K562 (cell line): ENCODE results near the gene TUFM. TPM values are rescaled to one million over a fixed set of nuclear protein-coding genes. Genes with fewer than 3 reads are reported as not detected.
A peak's percentile ranks its signal among the peaks of the same experiment; 100 is the strongest.

Experiments used
- BCOR ChIP-seq: fragments of 450-650 bp; IDR thresholded peaks from 2 replicates; pipeline ENCODE4 v1.6.1; 2016
- COPS2 ChIP-seq: fragments of 450-650 bp; conservative IDR thresholded peaks from 2 replicates; pipeline ENCODE4 v1.6.1; 2016; ENCODE audit warnings: mild to moderate bottlenecking, moderate library complexity
- CREM ChIP-seq: IDR thresholded peaks from 2 replicates; pipeline ENCODE4 v1.6.1; 2014; ENCODE audit warnings: antibody characterized with exemption, low read depth
- CXXC5 ChIP-seq: fragments of 250-450 bp; sonication (Bioruptor Pico); IDR thresholded peaks from 2 replicates; pipeline ENCODE4 v1.8.0; 2022; ENCODE audit warnings: inconsistent platforms, mild to moderate bottlenecking, moderate library complexity
- E2F5 ChIP-seq: sonication (generic); formaldehyde crosslinking; IDR thresholded peaks from 2 replicates; pipeline ENCODE4 v1.8.0; 2022; ENCODE audit warnings: mild to moderate bottlenecking, missing genetic modification reagents
- HMGXB4 ChIP-seq: sonication (generic); formaldehyde crosslinking; IDR thresholded peaks from 2 replicates; pipeline ENCODE4 v1.8.1; 2023; ENCODE audit warnings: mild to moderate bottlenecking, missing genetic modification reagents
- ILF3 ChIP-seq: fragments of 450-650 bp; IDR thresholded peaks from 2 replicates; pipeline ENCODE4 v1.6.1; 2018; ENCODE audit warnings: antibody characterized with exemption, mild to moderate bottlenecking, moderate library complexity, borderline replicate concordance
- KDM5B ChIP-seq: fragments of 200-600 bp; sonication (generic); IDR thresholded peaks from 2 replicates; pipeline ENCODE4 v1.6.1; 2012; ENCODE audit warnings: low read depth, mild to moderate bottlenecking, moderate library complexity, low read length, control low read depth, inconsistent platforms; ENCODE audit not compliant: insufficient replicate concordance
- MAZ ChIP-seq, 2 experiments: fragments of 450-650 bp in 1 of 2; sonication (generic) in 1 of 2; formaldehyde crosslinking; IDR thresholded peaks in 1 of 2; conservative IDR thresholded peaks in 1 of 2; 2 replicates each; pipeline versions ENCODE4 v1.4.0 to v1.5.0; 2020; ENCODE audit warnings: mild to moderate bottlenecking in 1 of 2, missing genetic modification reagents in 1 of 2
- PHB2 ChIP-seq: fragments of 450-650 bp; IDR thresholded peaks from 2 replicates; pipeline ENCODE4 v1.6.1; 2017; ENCODE audit warnings: low read depth
- POLR2G ChIP-seq: fragments of 200-400 bp; formaldehyde crosslinking; IDR thresholded peaks from 2 replicates; pipeline ENCODE4 v1.6.1; 2017; ENCODE audit warnings: low read depth, mild to moderate bottlenecking, antibody characterized with exemption, low read length, moderate library complexity
- ZNF561 ChIP-seq: fragments of 450-650 bp; formaldehyde crosslinking; conservative IDR thresholded peaks from 2 replicates; pipeline ENCODE4 v1.4.0; 2020; ENCODE audit warnings: mild to moderate bottlenecking, moderate library complexity
- ZNF644 ChIP-seq: fragments of 200-800 bp; sonication (Bioruptor generic); IDR thresholded peaks from 2 replicates; pipeline ENCODE4 v1.6.1; 2016; ENCODE audit warnings: low read depth, missing genetic modification characterization, missing compliant biosample characterization
- ZNF778 ChIP-seq: fragments of 450-650 bp; formaldehyde crosslinking; IDR thresholded peaks from 2 replicates; pipeline ENCODE4 v1.4.0; 2020; ENCODE audit warnings: mild to moderate bottlenecking, moderate library complexity
- polyA plus RNA-seq, 8 experiments: library from polyadenylated mRNA; depleted of rRNA in 4 of 8; stranded (reverse) in 5 of 8; unstranded in 3 of 8; fragments of >200 nt; fragmentation: Nextera tagmentation in 2 of 8; fragmentation: Illumina TruSeq in 1 of 8; extraction: Ambion mirVana in 2 of 8; extraction: Trizol in 1 of 8; gene quantifications; 2 replicates each; pipeline versions ENCODE4 v1.2.1 to v1.2.3, GENCODE V29; 2011 to 2014; ENCODE audit warnings: inconsistent platforms in 1 of 8, missing spikeins in 1 of 8
- total RNA-seq, 7 experiments: library from RNA; depleted of rRNA in 6 of 7; stranded (reverse); fragments of >200 nt in 6 of 7; fragmentation: Illumina TruSeq in 2 of 7; extraction: Trizol in 2 of 7; gene quantifications; 2 replicates each; pipeline versions ENCODE4 v1.2.1 to v1.2.3, GENCODE V29; 2011 to 2021; ENCODE audit warnings: low replicate concordance in 1 of 7
- TF ChIP-seq, protein P1 (sequence below), 2 experiments: fragments of 450-650 bp in 1 of 2; sonication (generic) in 1 of 2; formaldehyde crosslinking in 1 of 2; IDR thresholded peaks; 2 replicates each; pipeline versions ENCODE4 v1.7.1 to v1.9.0; 2016 to 2022; ENCODE audit warnings: inconsistent platforms in 1 of 2, mild to moderate bottlenecking in 1 of 2, missing genetic modification reagents in 1 of 2

The TUFM gene
- total and polyA plus RNA-seq, 9 of the 15 experiments (the other 6 are each of a cell fraction or from before 2014, with no cell fraction given): 34.1 to 434 (median 256) TPM

DNA sequence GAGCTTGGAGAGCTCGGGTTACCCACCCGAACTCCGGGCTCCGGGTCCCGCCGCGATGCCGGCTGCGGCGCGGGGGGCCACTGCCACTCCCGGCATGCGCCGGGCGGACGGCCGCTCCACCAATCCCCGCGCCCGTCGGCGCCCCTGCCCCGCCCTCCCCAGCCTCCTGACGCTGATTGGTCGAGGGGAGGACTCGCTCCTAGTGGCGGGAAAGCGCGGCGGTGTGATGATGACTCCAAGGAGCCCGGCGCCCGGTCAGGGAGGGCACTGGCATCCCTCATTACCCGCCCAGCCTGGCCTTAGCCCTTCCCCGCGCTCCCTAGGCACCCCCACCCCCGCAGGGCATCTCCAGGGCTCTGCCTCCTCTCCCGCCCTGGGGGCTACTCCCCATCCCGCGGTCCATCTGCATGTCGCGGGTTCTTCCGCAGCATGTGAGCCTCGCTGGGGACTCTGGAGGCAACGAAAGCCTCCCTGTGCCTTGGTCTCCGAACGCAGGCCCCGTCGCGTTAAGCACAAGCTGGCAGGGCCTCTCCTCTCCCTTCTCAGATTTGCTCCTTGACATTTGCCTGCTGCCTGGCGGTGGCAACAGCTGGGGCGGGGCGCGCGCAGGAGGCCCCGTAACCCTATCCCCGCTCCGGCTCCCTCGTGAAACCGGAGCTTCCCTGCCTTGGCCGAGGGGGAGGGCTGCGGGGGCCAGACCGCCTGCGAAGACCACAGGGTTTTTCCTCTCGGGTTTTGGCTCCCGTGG, 33.9 kb upstream of the TUFM start (continued):
- TF ChIP-seq, protein P1, sequence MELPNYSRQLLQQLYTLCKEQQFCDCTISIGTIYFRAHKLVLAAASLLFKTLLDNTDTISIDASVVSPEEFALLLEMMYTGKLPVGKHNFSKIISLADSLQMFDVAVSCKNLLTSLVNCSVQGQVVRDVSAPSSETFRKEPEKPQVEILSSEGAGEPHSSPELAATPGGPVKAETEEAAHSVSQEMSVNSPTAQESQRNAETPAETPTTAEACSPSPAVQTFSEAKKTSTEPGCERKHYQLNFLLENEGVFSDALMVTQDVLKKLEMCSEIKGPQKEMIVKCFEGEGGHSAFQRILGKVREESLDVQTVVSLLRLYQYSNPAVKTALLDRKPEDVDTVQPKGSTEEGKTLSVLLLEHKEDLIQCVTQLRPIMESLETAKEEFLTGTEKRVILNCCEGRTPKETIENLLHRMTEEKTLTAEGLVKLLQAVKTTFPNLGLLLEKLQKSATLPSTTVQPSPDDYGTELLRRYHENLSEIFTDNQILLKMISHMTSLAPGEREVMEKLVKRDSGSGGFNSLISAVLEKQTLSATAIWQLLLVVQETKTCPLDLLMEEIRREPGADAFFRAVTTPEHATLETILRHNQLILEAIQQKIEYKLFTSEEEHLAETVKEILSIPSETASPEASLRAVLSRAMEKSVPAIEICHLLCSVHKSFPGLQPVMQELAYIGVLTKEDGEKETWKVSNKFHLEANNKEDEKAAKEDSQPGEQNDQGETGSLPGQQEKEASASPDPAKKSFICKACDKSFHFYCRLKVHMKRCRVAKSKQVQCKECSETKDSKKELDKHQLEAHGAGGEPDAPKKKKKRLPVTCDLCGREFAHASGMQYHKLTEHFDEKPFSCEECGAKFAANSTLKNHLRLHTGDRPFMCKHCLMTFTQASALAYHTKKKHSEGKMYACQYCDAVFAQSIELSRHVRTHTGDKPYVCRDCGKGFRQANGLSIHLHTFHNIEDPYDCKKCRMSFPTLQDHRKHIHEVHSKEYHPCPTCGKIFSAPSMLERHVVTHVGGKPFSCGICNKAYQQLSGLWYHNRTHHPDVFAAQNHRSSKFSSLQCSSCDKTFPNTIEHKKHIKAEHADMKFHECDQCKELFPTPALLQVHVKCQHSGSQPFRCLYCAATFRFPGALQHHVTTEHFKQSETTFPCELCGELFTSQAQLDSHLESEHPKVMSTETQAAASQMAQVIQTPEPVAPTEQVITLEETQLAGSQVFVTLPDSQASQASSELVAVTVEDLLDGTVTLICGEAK (IDR thresholded peaks at IDR 0.05): no peak
- TF ChIP-seq, protein P1 (CRISPR knock-in tag; IDR thresholded peaks at IDR 0.05): peak; percentile 47; the same call in 1 of the 2 replicates
- TF ChIP-seq ILF3: 0 out of 2 replicates have a peak, but pooled peaks have one; percentile 31
- peak; percentile 89; the same call in 1 of the 2 replicates for TF ChIP-seq E2F5 (CRISPR knock-in tag)
- TF ChIP-seq HMGXB4 (CRISPR knock-in tag): peak; percentile 75
- TF ChIP-seq CREM: 0 out of 2 replicates have a peak, but pooled peaks have one; percentile 27
- TF ChIP-seq POLR2G: peak; percentile 83
- no peak for TF ChIP-seq ZNF561 (CRISPR knock-in tag)
- TF ChIP-seq ZNF644 (tag): no peak
- TF ChIP-seq ZNF778: no peak
- TF ChIP-seq BCOR: peak; percentile 33; the same call in 1 of the 2 replicates
- TF ChIP-seq COPS2: no peak
- peak; percentile 76 for TF ChIP-seq CXXC5 (CRISPR knock-in tag)
- TF ChIP-seq MAZ (CRISPR knock-in tag; conservative IDR thresholded peaks at IDR 0.05 in 1 of 2, IDR thresholded peaks at IDR 0.05 in 1 of 2): peak; percentile 62 to 63; a peak in 3 of 4 replicates
- TF ChIP-seq PHB2: no peak
- TF ChIP-seq KDM5B: peak; percentile 57
